Gastroesophageal sphincter (tissue), 4 donors: ENCODE measurements around the gene LCNL1. TPM values are rescaled to one million over a fixed set of nuclear protein-coding genes. Genes with fewer than 3 reads are reported as not detected.

Experiments used
- ATAC-seq: fragments of 150-250 bp; one replicate; pipeline ENCODE4 v1.9.1; 2016; ENCODE audit warnings: mild to moderate bottlenecking, moderate library complexity
- H3K27ac ChIP-seq, 4 donors: fragments of 200-600 bp; sonication (generic) in 3 of 4; 1 replicate in 3 of 4; 2 replicates in 1 of 4; pipeline ENCODE4 v1.5.1; 2016 to 2019
- H3K27me3 ChIP-seq: fragments of 200-600 bp; sonication (generic); one replicate; pipeline ENCODE4 v1.5.1; 2019
- H3K36me3 ChIP-seq, 2 donors: fragments of 200-600 bp; sonication (generic); one replicate each; pipeline ENCODE4 v1.5.1; 2019; ENCODE audit warnings: control low read depth in 1 of 2
- H3K4me1 ChIP-seq, 3 donors: fragments of 200-600 bp; sonication (generic); 1 replicate in 2 of 3; 2 replicates in 1 of 3; pipeline ENCODE4 v1.5.1; 2016 to 2019; ENCODE audit warnings: control low read depth in 2 of 3
- H3K4me3 ChIP-seq, 2 donors: fragments of 200-600 bp; sonication (generic); one replicate each; pipeline ENCODE4 v1.5.1; 2019; ENCODE audit warnings: mild to moderate bottlenecking in 1 of 2, moderate library complexity in 1 of 2
- H3K9me3 ChIP-seq, 3 donors: fragments of 200-600 bp; sonication (generic); one replicate each; pipeline ENCODE4 v1.5.1; 2017 to 2019; ENCODE audit warnings: control low read depth in 2 of 3
- CTCF ChIP-seq, 4 experiments: fragments of 200-600 bp in 2 of 4; fragments of 450-650 bp in 2 of 4; sonication (generic) in 1 of 4; IDR thresholded peaks; one replicate each; pipeline ENCODE4 v1.5.1; 2017 to 2019; ENCODE audit warnings: antibody characterized with exemption in 4 of 4, mild to moderate bottlenecking in 2 of 4, moderate library complexity in 2 of 4
- EP300 ChIP-seq: sonication (generic); formaldehyde crosslinking; IDR thresholded peaks from one replicate; pipeline ENCODE4 v1.6.1; 2017; ENCODE audit warnings: antibody characterized with exemption, mild to moderate bottlenecking
- POLR2A ChIP-seq, 2 donors: fragments of 450-650 bp; IDR thresholded peaks; one replicate each; pipeline ENCODE4 v1.6.1; 2017; ENCODE audit warnings: antibody characterized with exemption in 2 of 2, mild to moderate bottlenecking in 2 of 2, moderate library complexity in 1 of 2
- POLR2AphosphoS5 ChIP-seq: sonication (generic); formaldehyde crosslinking; IDR thresholded peaks from one replicate; pipeline ENCODE4 v1.6.1; 2017; ENCODE audit warnings: antibody characterized with exemption
- WGBS, 2 donors: methylation state at CpG; one replicate each; pipeline ENCODE4 v1.1.5; 2018; ENCODE audit warnings: low coverage in 1 of 2; 5-methylcytosine and 5-hydroxymethylcytosine counted together
- total RNA-seq, 4 donors: library from RNA; depleted of rRNA; stranded (reverse); fragments of >200 nt; gene quantifications; one replicate each; pipeline ENCODE4 v1.1.0, GENCODE V29; 2016

LCNL1 gene
- total RNA-seq, 4 donors from 2014 or later: 0.40 TPM; not detected in 2

- H3K4me1 ChIP-seq: peaks cover 0 to 37% (median 7%) of the 10 kb centered on the region in 3 donors
- no peak for TF ChIP-seq POLR2A (IDR thresholded peaks at IDR 0.05)
- H3K27me3 ChIP-seq: peaks cover 34% of the 10 kb centered on the region
- no peak overlapping the region for H3K4me3 ChIP-seq
- no peak overlapping the region for H3K27ac ChIP-seq
- no peak for ATAC-seq
- H3K36me3 ChIP-seq: no peaks in the 10 kb centered on the region
- no CpG with 5 or more reads among the region's 29 CpGs for WGBS, 2 donors
- no peaks in the 10 kb centered on the region for H3K9me3 ChIP-seq
Measured at GRCh38 chr9:136973618-136974617, 8.9 kb upstream of the LCNL1 start.

- no peak for ATAC-seq
- no peak overlapping the region for H3K4me3 ChIP-seq
- H3K36me3 ChIP-seq: no peaks in the 10 kb centered on the region
- H3K27me3 ChIP-seq: peaks cover 29% of the 10 kb centered on the region
- no peak for TF ChIP-seq EP300
- no peak for TF ChIP-seq POLR2A (IDR thresholded peaks at IDR 0.05)
- TF ChIP-seq POLR2AphosphoS5: no peak
- no peak for TF ChIP-seq CTCF (IDR thresholded peaks at IDR 0.05)
- peaks cover 0 to 40% (median 7%) of the 10 kb centered on the region in 3 donors for H3K4me1 ChIP-seq
- H3K9me3 ChIP-seq: no peaks in the 10 kb centered on the region
- WGBS, 2 donors: 62% methylated on average over 5 of the region's 15 CpGs; no CpG with 5 or more reads in 1 of the 2 donors
- H3K27ac ChIP-seq: peak overlapping the region in 3 of 4 donors; percentile 11 to 45 (median 20)
Measured at GRCh38 chr9:136974817-136975535, 7.8 kb upstream of the LCNL1 start.

- WGBS, 2 donors: no CpG with 5 or more reads among the region's 14 CpGs
- TF ChIP-seq CTCF (IDR thresholded peaks at IDR 0.05) (no peak), EP300 (no peak), POLR2AphosphoS5 (no peak), POLR2A (IDR thresholded peaks at IDR 0.05) (no peak)
- ATAC-seq: no peak
- H3K36me3 ChIP-seq: no peaks in the 10 kb centered on the region
- no peak overlapping the region for H3K4me3 ChIP-seq
- peaks cover 0 to 40% (median 7%) of the 10 kb centered on the region in 3 donors for H3K4me1 ChIP-seq
- no peaks in the 10 kb centered on the region for H3K9me3 ChIP-seq
- H3K27ac ChIP-seq: peak overlapping the region in 3 of 4 donors; percentile 11 to 45 (median 20)
- peaks cover 22% of the 10 kb centered on the region for H3K27me3 ChIP-seq
Measured at GRCh38 chr9:136975644-136976043, 7.1 kb upstream of the LCNL1 start.

- Histone ChIP-seq H3K36me3 (no peaks in the 10 kb centered on the region), H3K27me3 (peaks cover 32% of the 10 kb centered on the region), H3K4me3 (peak within 1 kb of the TSS; percentile 27 to 57), H3K4me1 (peaks cover 0 to 40% (median 7%) of the 10 kb centered on the region in 3 donors), H3K27ac (peak within 1 kb of the TSS in 2 of 4 donors; percentile 54 to 61), H3K9me3 (no peaks in the 10 kb centered on the region)
- no CpG with 5 or more reads among the region's 10 CpGs for WGBS, 2 donors
- TF ChIP-seq POLR2AphosphoS5 (no peak), POLR2A (IDR thresholded peaks at IDR 0.05) (no peak), EP300 (no peak), CTCF (IDR thresholded peaks at IDR 0.05) (no peak)
- no peak for ATAC-seq
Measured at GRCh38 chr9:136977223-136977622, 5.6 kb upstream of the LCNL1 start, which contains the start of gene PTGDS. Gene PTGDS (plus strand): TSS chr9:136977504. CDS start chr9:136977579, 75 bp downstream.

- H3K4me1 ChIP-seq: peaks cover 0 to 40% (median 7%) of the 10 kb centered on the region in 3 donors
- ATAC-seq: no peak
- TF ChIP-seq POLR2A (IDR thresholded peaks at IDR 0.05): no peak
- no peak for TF ChIP-seq CTCF (IDR thresholded peaks at IDR 0.05)
- no peak for TF ChIP-seq POLR2AphosphoS5
- no peak for TF ChIP-seq EP300
- H3K27me3 ChIP-seq: peaks cover 36% of the 10 kb centered on the region
- peak overlapping the region in 2 of 4 donors; percentile 54 to 61 for H3K27ac ChIP-seq
- no peaks in the 10 kb centered on the region for H3K9me3 ChIP-seq
- peak overlapping the region; percentile 27 to 57 for H3K4me3 ChIP-seq
- 20% methylated on average over 3 of the region's 33 CpGs; no CpG with 5 or more reads in 1 of the 2 donors for WGBS, 2 donors
- no peaks in the 10 kb centered on the region for H3K36me3 ChIP-seq
Measured at GRCh38 chr9:136977649-136978072, 5.1 kb upstream of the LCNL1 start.
